HepG2 (cell line): ENCODE results near the gene CD70. TPM values are rescaled to one million over a fixed set of nuclear protein-coding genes. Genes with fewer than 3 reads are reported as not detected.

Experiments
- ATAC-seq: fragments of 200-7000 bp; cut with Tn5 transposase; 3 replicates; pipeline ENCODE4 v1.9.1; 2020; ENCODE audit warnings: mild to moderate bottlenecking, moderate library complexity
- BruUV-seq: library from RNA; stranded (reverse); fragments of 400-500 nt; replicated peaks from 2 replicates; lab custom pipeline; 2021; lab: Mats Ljungman, UMichigan
- CTCF ChIA-PET: fragments of 300-600 bp; formaldehyde crosslinking; extraction: SDS; loops from one replicate; lab custom pipeline; 2021; ENCODE audit warnings: low total read pairs, inconsistent platforms, low intra/inter-chr PET ratio; lab: Yijun Ruan, JAX
- POLR2A ChIA-PET: fragments of 350-600 bp; sonication (Branson Sonifier 250); formaldehyde crosslinking; loops from one replicate; lab custom pipeline; 2020; ENCODE audit warnings: antibody characterized with exemption, inconsistent platforms; lab: Yijun Ruan, JAX
- DNase-seq: peaks from one replicate; pipeline ENCODE4 v3.0.0-alpha.2; 2015; ENCODE audit warnings: low spot score
- FAIRE-seq: peaks from 3 replicates; lab custom pipeline; 2011; peaks lifted over from hg19 to GRCh38; lab: Jason Lieb, UNC
- H2AFZ ChIP-seq: one replicate; pipeline ENCODE4 v1.6.1; 2011; ENCODE audit warnings: low read length, inconsistent platforms
- H3K27ac ChIP-seq: fragments of 300-600 bp; 3 replicates; pipeline ENCODE4 v1.8.0; 2011; ENCODE audit warnings: mixed run types, mild to moderate bottlenecking, mixed read lengths, low read length, inconsistent platforms; ENCODE audit not compliant: insufficient read depth; ENCODE audit errors: extremely low read length
- H3K27me3 ChIP-seq, 2 experiments: fragments of 200-600 bp in 1 of 2; 2 replicates in 1 of 2; 3 replicates in 1 of 2; pipeline versions ENCODE4 v1.6.0 to v1.8.0; 2011; ENCODE audit warnings: low read length in 2 of 2, mild to moderate bottlenecking in 2 of 2, moderate library complexity in 2 of 2, inconsistent platforms in 1 of 2; ENCODE audit not compliant: insufficient read depth in 2 of 2, control insufficient read depth in 1 of 2
- H3K36me3 ChIP-seq, 2 experiments: fragments of 200-600 bp in 1 of 2; replicated peaks in 1 of 2; 2 replicates in 1 of 2; 3 replicates in 1 of 2; pipeline versions ENCODE4 v1.5.1 to v1.8.0; 2011; ENCODE audit warnings: low read length in 2 of 2, inconsistent platforms in 1 of 2; ENCODE audit not compliant: insufficient read depth in 2 of 2, control insufficient read depth in 1 of 2
- H3K4me1 ChIP-seq: 2 replicates; pipeline ENCODE4 v1.5.1; 2012; ENCODE audit warnings: low read length, inconsistent platforms; ENCODE audit not compliant: insufficient read depth
- H3K4me2 ChIP-seq: 2 replicates; pipeline ENCODE4 v1.6.0; 2011; ENCODE audit warnings: low read depth, low read length, inconsistent platforms
- H3K4me3 ChIP-seq, 3 experiments: fragments of 200-600 bp in 1 of 3; sonication (generic), shearing (Covaris generic) in 1 of 3; replicated peaks in 1 of 3; 2 replicates each; pipeline ENCODE4 v1.5.1; 2011 to 2016; ENCODE audit warnings: low read length in 3 of 3, inconsistent platforms in 2 of 3, low read depth in 2 of 3, mild to moderate bottlenecking in 2 of 3, control low read depth in 1 of 3, mixed read lengths in 1 of 3; ENCODE audit not compliant: insufficient read depth in 1 of 3
- H3K79me2 ChIP-seq: one replicate; pipeline ENCODE4 v1.6.1; 2011; ENCODE audit warnings: low read length, inconsistent platforms; ENCODE audit not compliant: insufficient read depth
- H3K9ac ChIP-seq: 2 replicates; pipeline ENCODE4 v1.6.0; 2011; ENCODE audit warnings: mild to moderate bottlenecking, low read depth, low read length, inconsistent platforms; ENCODE audit not compliant: insufficient read depth
- H3K9me3 ChIP-seq: 2 replicates; pipeline ENCODE4 v1.5.1; 2012; ENCODE audit warnings: mild to moderate bottlenecking, low read length
- H4K20me1 ChIP-seq: 2 replicates; pipeline ENCODE4 v1.6.0; 2011; ENCODE audit warnings: inconsistent platforms, mild to moderate bottlenecking, low read length, moderate library complexity; ENCODE audit not compliant: insufficient read depth
- AGO1 ChIP-seq: fragments of 200-400 bp; formaldehyde crosslinking; IDR thresholded peaks from 2 replicates; pipeline ENCODE4 v1.6.1; 2017; ENCODE audit warnings: mild to moderate bottlenecking, low read depth, low read length, moderate library complexity; ENCODE audit not compliant: poor library complexity, severe bottlenecking
- CREBL2 ChIP-seq: sonication (generic); formaldehyde crosslinking; IDR thresholded peaks from 2 replicates; pipeline ENCODE4 v1.8.1; 2023; ENCODE audit warnings: missing genetic modification reagents, mild to moderate bottlenecking, borderline replicate concordance
- HNRNPL ChIP-seq: fragments of 200-400 bp; formaldehyde crosslinking; IDR thresholded peaks from 2 replicates; pipeline ENCODE4 v1.6.1; 2017; ENCODE audit warnings: mild to moderate bottlenecking, low read depth, low read length
- RFX1 ChIP-seq: fragments of 450-650 bp; IDR thresholded peaks from 2 replicates; pipeline ENCODE4 v1.6.1; 2017
- SMAD3 ChIP-seq: sonication (generic); formaldehyde crosslinking; IDR thresholded peaks from 2 replicates; pipeline ENCODE4 v1.4.0; 2020; ENCODE audit warnings: missing genetic modification reagents
- XBP1 ChIP-seq: sonication (generic); formaldehyde crosslinking; IDR thresholded peaks from 2 replicates; pipeline ENCODE4 v1.5.0; 2020; ENCODE audit warnings: missing genetic modification reagents
- ZBTB40 ChIP-seq, 2 experiments: fragments of 450-650 bp in 1 of 2; sonication (generic) in 1 of 2; formaldehyde crosslinking in 1 of 2; IDR thresholded peaks; 2 replicates each; pipeline versions ENCODE4 v1.6.1 to v1.8.0; 2016 to 2022; ENCODE audit warnings: antibody characterized with exemption in 1 of 2, mild to moderate bottlenecking in 1 of 2, missing genetic modification reagents in 1 of 2
- ZNF354B ChIP-seq: sonication (generic); formaldehyde crosslinking; IDR thresholded peaks from 2 replicates; pipeline ENCODE4 v1.8.0; 2022; ENCODE audit warnings: mild to moderate bottlenecking, missing genetic modification reagents
- ZNF441 ChIP-seq: sonication (generic); formaldehyde crosslinking; IDR thresholded peaks from 2 replicates; pipeline ENCODE4 v1.7.0; 2021; ENCODE audit warnings: missing genetic modification reagents, borderline replicate concordance
- in situ Hi-C: cut with HindIII; loops from 2 replicates; pipeline ENCODE4 v1.10.0; 2017; ENCODE audit warnings: low pct_unique_long_range_greater_than_20kb; ENCODE audit not compliant: extremely low pct_ligation_motif_present
- intact Hi-C: fragments of 100-400 bp; cut with micrococcal nuclease; formaldehyde crosslinking; loops from one replicate; pipeline ENCODE4 v1.10.0; 2022; ENCODE audit not compliant: unreplicated experiment
- polyA plus RNA-seq, 8 experiments: library from polyadenylated mRNA; depleted of rRNA in 3 of 8; stranded (reverse) in 7 of 8; unstranded in 1 of 8; fragments of >200 nt; fragmentation: Illumina TruSeq in 4 of 8; extraction: Trizol in 4 of 8; gene quantifications; 2 replicates each; pipeline versions ENCODE4 v1.2.1 to v1.2.3, GENCODE V29; 2011 to 2016; ENCODE audit warnings: low read depth in 4 of 8, missing spikeins in 1 of 8, mixed read lengths in 1 of 8; ENCODE audit not compliant: insufficient read depth in 1 of 8
- total RNA-seq, 5 experiments: library from RNA; depleted of rRNA; stranded (reverse); fragments of >200 nt; fragmentation: Illumina TruSeq; extraction: Trizol; gene quantifications; 2 replicates each; pipeline ENCODE4 v1.2.3, GENCODE V29; 2016; ENCODE audit warnings: low read depth in 1 of 5

CD70 gene
- total and polyA plus RNA-seq, 2 of the 13 experiments (the other 11 are each of a cell fraction or from before 2014, with no cell fraction given), result 0.13 TPM; not detected in 1

GRCh38 chr19:6572217-6572616, 18.7 kb downstream of the CD70 start (continued):
- TF ChIP-seq ZBTB40 (IDR thresholded peaks at IDR 0.05) (no peak), ZBTB40 (CRISPR knock-in tag; IDR thresholded peaks at IDR 0.05) (no peak), XBP1 (CRISPR knock-in tag) (no peak)

GRCh38 chr19:6571167-6571566, 19.8 kb downstream of the CD70 start:
- Histone ChIP-seq H3K27me3 (peaks cover 0 to 20% of the 10 kb centered on the region in 2 experiments; a peak in 2 of 5 replicates), H3K4me2 (no peak overlapping the region), H3K27ac (no peak overlapping the region), H4K20me1 (no peaks in the 10 kb centered on the region), H3K9ac (no peak overlapping the region), H3K79me2 (no peaks in the 10 kb centered on the region), H3K4me1 (no peaks in the 10 kb centered on the region), H3K36me3 (no peaks in the 10 kb centered on the region), H2AFZ (no peak overlapping the region), H3K4me3 (no peak overlapping the region), H3K9me3 (peaks cover 24% of the 10 kb centered on the region)
- TF ChIP-seq ZNF441 (CRISPR knock-in tag) (no peak), AGO1 (no peak), HNRNPL (no peak), SMAD3 (no peak), ZNF354B (CRISPR knock-in tag) (no peak), RFX1 (no peak), CREBL2 (CRISPR knock-in tag) (no peak)
- POLR2A ChIA-PET, result no interaction called here
- ATAC-seq, result no peak
- CTCF ChIA-PET, result no interaction called here
- DNase-seq, result no peak
- BruUV-seq, result no TSS peak
- in situ Hi-C loops, result no loop called here
- no peak for FAIRE-seq
- intact Hi-C loops, result no loop called here
